ENCODE results near the gene QPCTL.
A peak's percentile ranks its signal among the peaks of the same experiment; 100 is the strongest.

QPCTL gene

GRCh38 chr19:45692187-45693105, at the start of gene QPCTL:
QPCTL (plus strand) TSS chr19:45692666; CDS start chr19:45692704, 38 bp downstream.
- peak; percentile 98 for DNase-seq (ENCODE audit: low spot score)

GRCh38 chr19:45643024-45643926, 49.2 kb upstream of the QPCTL start:
- DNase-seq (ENCODE audit: low spot score), result peak; percentile 91

- no peak for DNase-seq (ENCODE audit: low spot score)
Measured at GRCh38 chr19:45643927-45644771, 48.3 kb upstream of the QPCTL start.

- DNase-seq (ENCODE audit: low spot score), result no peak
Measured at GRCh38 chr19:45645068-45645630, 47.3 kb upstream of the QPCTL start.

- DNase-seq (ENCODE audit: low spot score), result peak; percentile 89
Measured at GRCh38 chr19:45645631-45646344, 46.7 kb upstream of the QPCTL start.

- DNase-seq (ENCODE audit: low spot score), result no peak
Measured at GRCh38 chr19:45646345-45646698, 46.1 kb upstream of the QPCTL start.

GRCh38 chr19:45650722-45651121, 41.7 kb upstream of the QPCTL start:
- DNase-seq (ENCODE audit: low spot score), result no peak

- no peak for DNase-seq (ENCODE audit: low spot score)
Measured at GRCh38 chr19:45653634-45654033, 38.8 kb upstream of the QPCTL start.

GRCh38 chr19:45655073-45655472, 37.4 kb upstream of the QPCTL start:
- DNase-seq (ENCODE audit: low spot score), result no peak

- DNase-seq (ENCODE audit: low spot score), result no peak
Measured at GRCh38 chr19:45657520-45658167, 34.8 kb upstream of the QPCTL start.

GRCh38 chr19:45659096-45659729, 33.3 kb upstream of the QPCTL start:
- DNase-seq (ENCODE audit: low spot score), result no peak

GRCh38 chr19:45660636-45661035, 31.8 kb upstream of the QPCTL start:
- DNase-seq (ENCODE audit: low spot score), result no peak

GRCh38 chr19:45663800-45664199, 28.7 kb upstream of the QPCTL start:
- no peak for DNase-seq (ENCODE audit: low spot score)

GRCh38 chr19:45664575-45664974, 27.9 kb upstream of the QPCTL start:
- no peak for DNase-seq (ENCODE audit: low spot score)

- peak; percentile 76 for DNase-seq (ENCODE audit: low spot score)
Measured at GRCh38 chr19:45667620-45668341, 24.7 kb upstream of the QPCTL start, which contains the start of gene GIPR. GIPR (plus strand) TSS chr19:45668221; CDS start chr19:45669521, 1,300 bp downstream.

GRCh38 chr19:45668342-45668871, 24.1 kb upstream of the QPCTL start:
- DNase-seq (ENCODE audit: low spot score), result peak; percentile 30

GRCh38 chr19:45670670-45671453, 21.6 kb upstream of the QPCTL start:
- peak; percentile 37 for DNase-seq (ENCODE audit: low spot score)

GRCh38 chr19:45674946-45675345, 17.5 kb upstream of the QPCTL start:
- no peak for DNase-seq (ENCODE audit: low spot score)

Measured in CD4-positive, alpha-beta T cell treated with Interleukin-2 at 100 ng/mL for 4 hours (primary cell).